HAP-1 (cell line): Measurements from ENCODE around the gene SLC19A1.

ENCODE experiments used
- DNase-seq, 2 experiments: peaks; one replicate each; pipeline ENCODE4 v3.0.0-alpha.2; 2016 to 2020; ENCODE audit warnings: low spot score in 2 of 2
- H3K27me3 ChIP-seq: fragments of 250-450 bp; sonication (Bioruptor Pico); 2 replicates; pipeline ENCODE4 v1.5.1; 2020; ENCODE audit warnings: low read depth, mild to moderate bottlenecking, moderate library complexity
- H3K36me3 ChIP-seq: fragments of 250-450 bp; sonication (Bioruptor Pico); replicated peaks from 2 replicates; pipeline ENCODE4 v1.5.1; 2020; ENCODE audit warnings: mild to moderate bottlenecking
- H3K4me1 ChIP-seq: fragments of 250-450 bp; sonication (Bioruptor Pico); 2 replicates; pipeline ENCODE4 v1.5.1; 2020; ENCODE audit warnings: mild to moderate bottlenecking
- H3K4me3 ChIP-seq: fragments of 250-450 bp; sonication (Bioruptor Pico); 2 replicates; pipeline ENCODE4 v1.5.1; 2020; ENCODE audit warnings: mild to moderate bottlenecking, moderate library complexity
- H3K9me3 ChIP-seq: fragments of 250-450 bp; sonication (Bioruptor Pico); 2 replicates; pipeline ENCODE4 v1.5.1; 2020; ENCODE audit warnings: mild to moderate bottlenecking, moderate library complexity
- in situ Hi-C: fragments of 300-500 bp; cut with MboI; formaldehyde crosslinking; loops from 3 replicates; pipeline ENCODE4 v1.14.3; 2020; ENCODE audit warnings: low sequenced_read_pairs, inconsistent platforms, mixed read lengths

The SLC19A1 gene

DNA sequence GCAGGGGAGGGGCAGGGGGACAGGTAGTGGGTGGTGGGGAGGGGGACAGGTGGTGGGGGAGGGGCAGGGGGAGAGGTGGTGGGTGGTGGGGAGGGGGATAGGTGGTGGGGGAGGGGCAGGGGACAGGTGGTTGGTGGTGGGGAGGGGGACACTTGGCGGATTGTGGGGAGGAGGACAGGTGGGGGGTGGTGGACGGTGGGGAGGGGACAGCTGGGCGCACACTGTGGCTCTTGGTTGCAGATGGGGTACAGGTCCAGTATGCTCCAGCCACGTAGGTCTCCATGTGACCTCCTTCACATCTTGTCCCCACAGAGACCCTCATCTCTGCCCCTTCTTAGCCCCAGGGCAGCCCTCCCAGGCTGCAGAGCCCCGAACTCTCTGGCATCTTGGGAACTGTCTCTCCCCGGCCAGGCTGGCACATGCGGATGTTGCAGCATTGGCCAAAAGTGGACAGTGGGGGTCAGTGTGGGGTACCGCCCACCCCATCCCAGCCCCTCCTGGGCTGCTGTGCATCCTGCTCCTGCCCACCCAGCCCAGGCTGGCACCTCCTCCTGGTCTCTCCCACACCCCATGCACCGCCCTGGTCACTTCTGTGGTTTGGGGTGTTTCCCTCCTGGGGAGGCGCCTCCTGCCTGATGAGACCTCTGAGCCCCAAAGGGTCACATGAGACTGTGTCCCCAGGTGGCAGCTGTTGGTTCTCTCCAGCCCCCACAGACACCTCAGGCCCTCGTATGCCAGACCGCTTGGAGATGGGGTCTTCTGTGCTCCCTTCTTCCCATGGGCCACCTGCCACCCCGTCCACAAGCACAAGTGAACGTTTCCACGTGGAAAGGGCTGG lies 7.6 kb upstream of the SLC19A1 start:
- Histone ChIP-seq H3K27me3 (no peaks in the 10 kb centered on the region), H3K4me3 (no peak overlapping the region), H3K9me3 (no peaks in the 10 kb centered on the region), H3K36me3 (no peaks in the 10 kb centered on the region), H3K4me1 (no peaks in the 10 kb centered on the region)
- in situ Hi-C loops: no loop called here
- DNase-seq: no peak

DNA sequence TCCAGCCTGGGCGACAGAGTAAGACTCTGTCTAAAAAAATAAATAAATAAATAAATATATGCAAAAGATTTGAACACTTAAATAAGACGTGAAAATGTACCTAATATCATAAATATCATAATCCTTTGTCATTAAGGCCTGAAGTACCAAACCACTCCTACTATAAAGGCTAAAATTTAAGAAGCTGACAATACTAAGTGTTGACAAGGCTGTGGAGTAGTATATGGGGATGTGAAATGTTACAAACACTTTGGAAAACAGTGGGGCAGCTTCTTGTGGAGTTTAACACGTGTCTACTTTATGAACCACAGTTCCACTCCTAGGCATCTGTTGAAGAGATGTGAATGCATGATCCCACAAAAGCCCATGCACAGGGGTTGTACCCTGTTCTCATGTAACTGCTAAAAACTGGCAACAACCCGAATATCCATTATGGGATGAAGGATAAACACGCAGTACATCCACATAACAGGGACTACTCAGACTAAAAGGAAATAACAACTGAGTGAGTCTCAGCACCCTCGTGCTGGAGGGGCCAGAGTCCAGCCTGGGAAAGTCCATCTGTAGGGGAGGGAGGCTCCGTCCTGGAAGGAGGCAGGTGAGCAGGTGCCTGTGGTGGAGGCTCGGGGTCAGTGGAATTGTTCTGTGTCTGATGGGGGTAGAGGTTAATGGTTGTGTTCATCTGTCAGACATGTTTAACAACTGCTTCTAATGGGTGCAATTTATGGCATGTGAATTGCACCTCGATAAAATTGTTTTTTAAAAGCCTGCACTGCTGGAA lies 6.7 kb upstream of the SLC19A1 start:
- Histone ChIP-seq H3K27me3 (no peaks in the 10 kb centered on the region), H3K4me3 (no peak overlapping the region), H3K36me3 (no peaks in the 10 kb centered on the region), H3K9me3 (no peaks in the 10 kb centered on the region), H3K4me1 (no peaks in the 10 kb centered on the region)
- in situ Hi-C loops: no loop called here
- DNase-seq: no peak

DNA sequence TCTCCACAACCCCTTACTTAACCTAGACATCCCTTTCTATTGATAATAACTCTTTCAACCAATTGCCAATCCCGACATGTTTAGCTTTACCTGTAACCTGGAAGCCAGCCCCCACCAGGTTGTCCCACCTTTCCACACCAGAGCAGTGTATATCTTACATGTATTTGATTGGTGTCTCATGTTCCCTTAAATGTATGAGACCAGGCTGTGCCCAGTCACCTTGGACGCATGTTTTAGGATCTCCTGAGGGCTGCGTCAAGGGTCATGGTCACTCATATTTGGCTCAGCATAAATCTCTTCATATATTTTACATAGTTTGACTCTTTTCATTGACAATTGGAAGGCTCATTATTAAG lies 5.3 kb upstream of the SLC19A1 start:
- Histone ChIP-seq H3K4me1 (no peaks in the 10 kb centered on the region), H3K27me3 (no peaks in the 10 kb centered on the region), H3K4me3 (no peak overlapping the region), H3K9me3 (no peaks in the 10 kb centered on the region), H3K36me3 (no peaks in the 10 kb centered on the region)
- DNase-seq: no peak
- in situ Hi-C loops: no loop called here

DNA sequence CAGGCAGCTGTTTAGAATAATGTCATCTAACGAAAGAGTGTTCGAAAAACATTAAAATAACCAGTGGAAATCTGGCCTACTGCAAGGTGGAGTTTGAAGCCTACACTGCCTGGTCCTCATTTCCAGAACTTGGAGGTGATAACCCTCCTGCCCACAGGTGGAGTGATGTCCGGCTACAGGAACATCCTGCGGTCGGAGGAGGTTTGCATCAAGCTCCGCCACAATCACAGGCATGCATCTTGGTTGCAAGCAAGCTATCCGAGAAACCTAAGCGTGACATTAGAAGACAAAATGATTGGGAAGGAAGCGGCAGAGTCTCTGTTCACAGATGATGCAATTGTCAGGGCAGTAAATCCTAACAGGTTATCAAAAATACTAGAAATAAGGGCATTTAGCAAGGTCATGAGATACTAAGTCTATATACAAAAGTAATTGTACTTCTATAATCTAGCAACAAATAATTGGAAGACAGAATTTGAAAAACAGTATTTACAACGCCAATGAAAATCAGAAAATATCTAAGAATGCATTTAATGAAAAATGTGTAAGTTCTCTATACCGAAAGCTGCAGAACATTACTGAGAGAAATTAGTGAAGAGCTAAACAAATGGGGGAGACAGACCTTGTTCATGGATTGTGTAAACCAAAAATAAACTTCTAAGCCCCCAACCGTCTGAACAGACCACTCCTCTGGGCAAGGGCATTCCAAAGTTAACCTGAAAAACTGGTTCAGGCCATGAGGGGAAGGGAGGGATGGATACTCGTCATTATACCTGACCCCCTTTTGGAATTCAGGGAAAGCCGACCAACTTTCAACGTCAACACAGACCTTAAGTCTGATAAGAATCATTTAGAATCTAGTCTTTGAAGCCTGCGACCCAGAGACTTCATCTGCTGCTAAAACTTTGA lies 4.7 kb upstream of the SLC19A1 start:
- Histone ChIP-seq H3K36me3 (no peaks in the 10 kb centered on the region), H3K9me3 (no peaks in the 10 kb centered on the region), H3K4me1 (no peaks in the 10 kb centered on the region), H3K27me3 (no peaks in the 10 kb centered on the region), H3K4me3 (no peak overlapping the region)
- in situ Hi-C loops: no loop called here
- peak in 1 of 2 experiments; percentile 4 for DNase-seq

DNA sequence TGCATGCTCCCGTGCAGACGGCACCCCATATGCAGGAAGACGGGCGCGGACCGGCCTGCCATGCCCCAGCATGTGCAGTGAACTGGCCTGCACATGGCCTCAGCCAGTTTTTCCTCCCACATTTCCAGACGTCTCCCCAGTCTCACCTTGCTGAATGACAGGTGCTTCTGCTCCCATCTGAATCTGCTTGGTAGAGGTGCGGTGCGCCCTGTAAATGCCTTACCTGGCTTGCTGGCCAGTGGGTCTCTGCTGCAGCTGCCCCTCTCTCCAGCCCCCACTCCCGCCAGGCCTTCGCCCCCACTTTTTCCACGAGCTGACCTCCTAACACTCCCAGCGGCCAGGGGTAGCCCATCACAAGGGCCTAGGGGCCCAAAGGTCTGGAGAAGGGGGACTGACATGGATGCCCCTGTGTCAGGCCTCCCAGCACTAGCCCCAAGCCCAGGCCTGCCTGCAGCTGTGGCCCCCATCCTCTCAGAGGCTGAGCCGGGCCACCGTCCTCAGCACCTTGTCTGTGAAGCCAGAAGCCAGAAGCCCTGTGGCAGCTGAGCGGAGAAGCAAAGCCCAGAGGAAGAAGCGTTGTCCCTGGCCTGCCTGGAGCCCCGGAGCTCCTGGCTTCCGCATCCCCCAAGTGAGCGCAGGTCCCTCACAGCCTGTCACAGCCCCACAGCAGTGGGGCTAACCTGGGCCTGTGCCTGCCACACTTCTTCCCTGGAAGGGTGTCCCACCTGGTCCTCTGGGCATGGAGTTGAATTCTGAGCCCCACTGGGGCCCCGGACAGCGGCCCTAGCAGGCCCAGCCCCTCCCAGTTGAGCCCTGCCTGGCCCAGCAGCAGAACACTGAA lies 3.7 kb upstream of the SLC19A1 start:
- H3K4me1 ChIP-seq: no peaks in the 10 kb centered on the region
- in situ Hi-C loops: no loop called here
- DNase-seq: no peak

DNA sequence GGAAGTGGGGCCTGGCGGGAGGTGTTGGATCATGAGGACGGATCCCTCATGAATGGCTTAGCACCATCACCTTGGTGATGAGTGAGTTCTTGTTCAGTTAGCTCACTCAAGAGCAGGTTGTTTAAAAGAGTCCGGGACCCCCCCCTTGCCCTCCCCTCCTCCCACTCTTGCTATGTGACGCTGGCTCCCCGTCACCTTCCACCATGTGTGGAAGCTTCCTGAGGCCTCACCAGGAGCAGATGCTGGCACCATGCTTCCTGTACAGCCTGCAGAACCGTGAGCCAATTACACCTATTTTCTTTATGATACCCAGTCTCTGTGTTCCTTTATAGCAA lies 3.0 kb upstream of the SLC19A1 start:
- no peak overlapping the region for H3K4me3 ChIP-seq
- no peak for DNase-seq
- no peaks in the 10 kb centered on the region; the same call in 1 of the 2 replicates for H3K4me1 ChIP-seq
- H3K27me3 ChIP-seq: no peaks in the 10 kb centered on the region
- H3K36me3 ChIP-seq: peaks cover 12% of the 10 kb centered on the region
- H3K9me3 ChIP-seq: no peaks in the 10 kb centered on the region
- in situ Hi-C loops: no loop called here

More for the DNA sequence above, 3.7 kb upstream of the SLC19A1 start:
- H3K4me3 ChIP-seq: no peak overlapping the region
- H3K36me3 ChIP-seq: peaks cover 4% of the 10 kb centered on the region; the same call in 1 of the 2 replicates
- no peaks in the 10 kb centered on the region for H3K27me3 ChIP-seq
- H3K9me3 ChIP-seq: no peaks in the 10 kb centered on the region

DNA sequence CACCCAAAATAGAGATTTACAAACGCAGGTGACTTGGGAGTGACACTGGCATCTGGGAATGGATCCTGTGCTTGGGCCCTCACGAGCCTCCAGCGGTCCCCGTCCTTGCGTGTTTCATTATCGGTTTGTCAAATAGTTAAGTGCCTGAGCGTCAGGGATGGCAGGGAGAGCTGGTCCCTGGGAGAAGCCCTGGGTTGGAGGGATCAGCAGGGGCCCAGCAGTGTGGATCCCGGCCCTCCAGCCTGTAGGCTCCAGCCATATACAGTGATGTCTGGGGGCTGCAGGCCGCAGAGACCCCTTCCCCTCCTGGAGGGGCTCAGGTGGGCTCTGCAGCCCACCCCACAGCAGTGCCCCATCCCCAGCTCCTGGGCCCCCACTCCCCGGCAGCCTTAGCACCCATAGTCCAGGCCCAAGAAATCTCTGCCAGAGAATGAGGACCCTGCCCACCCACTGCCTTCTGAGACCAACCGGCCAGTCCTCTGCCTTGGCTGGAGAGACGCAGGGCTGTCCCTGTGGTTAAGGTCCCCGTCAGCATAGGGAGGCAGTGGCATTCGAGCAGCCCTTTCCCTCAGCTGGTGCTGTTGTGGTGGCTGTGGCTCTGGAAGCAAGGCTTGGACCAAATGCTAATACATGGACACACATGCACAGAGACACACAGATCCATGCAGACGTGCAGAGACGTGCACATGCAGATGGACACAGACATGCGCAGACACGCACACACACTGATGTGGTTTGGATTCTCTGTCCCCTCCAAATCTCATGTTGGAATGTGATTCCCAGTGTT lies 2.4 kb upstream of the SLC19A1 start:
- Histone ChIP-seq H3K4me1 (no peaks in the 10 kb centered on the region; the same call in 1 of the 2 replicates), H3K36me3 (peaks cover 14% of the 10 kb centered on the region), H3K27me3 (no peaks in the 10 kb centered on the region), H3K4me3 (no peak overlapping the region), H3K9me3 (no peaks in the 10 kb centered on the region)
- peak in 1 of 2 experiments; percentile 5 for DNase-seq
- in situ Hi-C loops: no loop called here

DNA sequence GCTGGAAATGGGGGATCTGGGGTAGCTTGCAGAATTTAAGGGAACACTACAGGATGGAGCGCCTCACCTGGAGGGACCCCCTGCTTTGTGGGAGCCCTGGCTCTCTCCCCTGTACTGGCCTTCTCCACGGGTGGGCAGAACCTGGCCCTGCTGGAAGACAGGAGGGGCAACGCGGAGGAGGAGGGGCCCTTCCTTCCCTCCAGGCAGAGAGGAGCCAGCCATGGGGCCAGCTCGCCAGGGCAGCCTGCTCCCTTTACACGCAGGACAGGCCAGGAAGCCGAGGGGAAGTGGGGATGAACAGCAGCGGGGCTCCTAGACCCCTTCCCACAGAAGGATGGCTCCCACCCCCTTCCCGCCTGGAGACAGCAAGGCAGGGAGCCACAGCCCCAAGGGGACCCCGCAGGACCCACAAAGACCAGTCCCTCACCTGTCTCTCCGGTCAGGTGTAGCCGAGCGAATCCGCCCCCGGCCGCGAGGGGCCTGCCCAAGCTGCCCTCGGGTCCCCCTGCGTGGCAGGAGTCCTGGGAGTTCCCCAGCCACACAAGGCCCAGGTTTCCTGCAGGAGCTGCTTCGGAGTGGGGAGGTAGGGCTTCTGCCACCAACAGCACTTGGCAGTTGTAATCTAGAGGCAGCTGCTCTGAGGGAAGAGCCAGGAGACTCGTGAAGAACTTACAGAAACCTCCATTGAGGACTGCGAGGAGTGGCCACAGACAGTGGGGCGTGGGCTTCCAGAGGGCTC lies 1.6 kb upstream of the SLC19A1 start:
- in situ Hi-C loops: no loop called here
- peak in 1 of 2 experiments; percentile 7 for DNase-seq
- Histone ChIP-seq H3K27me3 (no peaks in the 10 kb centered on the region), H3K9me3 (no peaks in the 10 kb centered on the region), H3K4me1 (no peaks in the 10 kb centered on the region; the same call in 1 of the 2 replicates), H3K36me3 (peaks cover 16% of the 10 kb centered on the region), H3K4me3 (no peak overlapping the region)

DNA sequence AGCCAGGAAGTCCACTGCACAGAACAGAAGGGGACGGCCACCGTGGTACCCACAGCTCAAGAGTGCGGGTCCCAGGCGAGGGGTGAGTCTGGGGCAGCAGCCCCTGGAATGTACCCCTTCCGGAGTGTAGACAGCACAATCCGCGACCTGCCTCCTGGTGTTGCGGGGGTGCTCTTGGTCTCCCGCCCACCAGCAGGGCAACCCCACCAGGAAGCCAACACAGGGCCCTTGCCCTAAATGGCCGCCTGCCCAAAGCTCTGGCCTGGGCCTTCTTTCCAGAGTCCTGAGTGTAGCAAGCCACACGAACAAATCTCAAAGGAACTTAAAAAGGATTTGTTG lies 1.1 kb upstream of the SLC19A1 start:
- DNase-seq: peak in 1 of 2 experiments; percentile 8

DNA sequence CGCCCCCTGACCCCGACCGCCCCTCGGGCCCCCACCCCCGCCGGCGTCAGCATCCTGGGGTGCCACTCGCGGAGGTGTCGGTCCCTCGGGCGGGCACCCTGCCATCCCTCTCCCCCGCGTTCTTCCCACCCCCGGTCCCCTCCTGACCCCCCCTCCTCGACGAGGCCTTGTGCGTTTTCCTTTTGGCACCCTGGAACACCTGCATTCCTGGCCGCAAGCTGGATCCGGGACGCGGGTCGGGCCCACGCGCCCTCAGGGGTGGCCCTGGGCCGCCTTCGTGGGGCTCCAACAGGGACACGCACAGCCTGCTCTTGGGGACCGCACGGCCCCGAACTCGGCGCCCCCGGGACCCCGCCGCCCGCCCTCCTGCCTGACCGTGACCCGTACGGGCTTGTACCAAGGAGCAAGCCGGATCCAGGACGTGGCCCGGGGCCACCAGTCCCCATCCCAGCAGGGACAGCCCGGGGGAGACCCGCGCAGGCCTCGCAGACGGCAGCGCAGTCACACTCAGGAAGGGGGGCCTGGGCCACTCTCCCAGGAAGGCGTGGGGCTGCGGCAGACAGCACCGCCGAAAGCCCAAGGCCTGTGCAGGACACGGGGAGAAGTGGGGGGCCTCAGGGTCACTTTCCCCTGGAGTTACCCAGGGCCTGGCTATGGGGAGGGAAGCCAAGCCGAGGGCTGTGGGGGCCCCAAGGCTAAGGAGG lies 579 bp upstream of the SLC19A1 start:
- DNase-seq: peak in 1 of 2 experiments; percentile 19

More for the DNA sequence above, 1.1 kb upstream of the SLC19A1 start:
- Histone ChIP-seq H3K9me3 (no peaks in the 10 kb centered on the region), H3K27me3 (no peaks in the 10 kb centered on the region), H3K4me3 (peak overlapping the region; percentile 58; the same call in 1 of the 2 replicates), H3K36me3 (peaks cover 18% of the 10 kb centered on the region), H3K4me1 (no peaks in the 10 kb centered on the region; the same call in 1 of the 2 replicates)
- in situ Hi-C loops: no loop called here

DNA sequence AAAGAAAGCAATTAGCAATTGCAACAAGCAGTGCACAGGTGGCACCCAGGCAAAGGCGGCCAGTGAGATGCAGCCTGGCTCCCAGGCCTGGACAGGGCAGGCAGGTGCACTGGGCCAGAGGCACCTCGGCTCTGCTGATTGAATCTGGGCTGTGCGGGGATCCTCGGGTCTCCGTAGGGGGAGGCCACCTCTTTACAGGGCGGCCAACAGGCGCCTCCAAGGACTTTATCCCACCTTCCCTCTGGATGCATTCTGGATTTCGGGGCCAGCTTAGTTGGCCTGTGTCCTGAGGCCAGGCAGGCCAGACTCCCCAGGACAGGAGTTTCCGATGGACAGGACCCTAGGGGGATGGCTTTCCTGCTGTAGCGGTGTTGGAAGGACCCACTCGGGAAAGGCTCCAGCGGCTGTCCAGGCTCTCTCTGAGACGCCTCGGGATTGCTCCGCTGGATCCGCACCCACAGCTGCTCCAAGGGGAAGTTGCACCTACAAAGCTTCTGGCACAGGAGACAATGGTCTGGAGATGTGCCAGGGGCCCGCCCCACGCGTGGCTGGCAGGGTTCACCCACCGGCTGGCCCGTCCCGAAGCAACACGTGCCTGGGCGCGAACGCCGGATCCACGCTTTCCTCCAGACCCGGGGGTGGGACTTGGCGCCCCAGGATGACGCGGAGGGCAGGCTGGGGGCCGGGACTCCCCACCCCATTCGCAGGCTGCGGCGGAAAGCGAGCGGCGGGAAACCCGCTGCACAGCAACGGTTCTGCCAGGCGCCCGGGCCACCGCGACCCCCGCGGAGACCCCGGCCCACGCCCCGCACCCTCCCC lies 810 bp downstream of the SLC19A1 start:
- Histone ChIP-seq H3K4me3 (peak overlapping the region; percentile 58), H3K36me3 (peaks cover 26% of the 10 kb centered on the region), H3K27me3 (no peaks in the 10 kb centered on the region), H3K4me1 (no peaks in the 10 kb centered on the region; the same call in 1 of the 2 replicates), H3K9me3 (no peaks in the 10 kb centered on the region)
- peak; percentile 35 to 78 for DNase-seq
- in situ Hi-C loops: no loop called here

More for the DNA sequence above, 579 bp upstream of the SLC19A1 start:
- no peaks in the 10 kb centered on the region for H3K27me3 ChIP-seq
- H3K9me3 ChIP-seq: no peaks in the 10 kb centered on the region
- H3K4me1 ChIP-seq: no peaks in the 10 kb centered on the region; the same call in 1 of the 2 replicates
- H3K36me3 ChIP-seq: peaks cover 20% of the 10 kb centered on the region
- in situ Hi-C loops: no loop called here
- peak overlapping the region; percentile 58 for H3K4me3 ChIP-seq
